ENCODE measurements around the gene NPLOC4. TPM values are rescaled to one million over a fixed set of nuclear protein-coding genes. Genes with fewer than 3 reads are reported as not detected.
"Not testable (repeated sequence)": the region's sequence is repeated elsewhere in the genome, so short reads cannot be mapped to it uniquely, and the experiment has no call there.

NPLOC4 gene
- total RNA-seq, 2 experiments from 2014 or later, result 67.0 to 68.6 TPM

DNA sequence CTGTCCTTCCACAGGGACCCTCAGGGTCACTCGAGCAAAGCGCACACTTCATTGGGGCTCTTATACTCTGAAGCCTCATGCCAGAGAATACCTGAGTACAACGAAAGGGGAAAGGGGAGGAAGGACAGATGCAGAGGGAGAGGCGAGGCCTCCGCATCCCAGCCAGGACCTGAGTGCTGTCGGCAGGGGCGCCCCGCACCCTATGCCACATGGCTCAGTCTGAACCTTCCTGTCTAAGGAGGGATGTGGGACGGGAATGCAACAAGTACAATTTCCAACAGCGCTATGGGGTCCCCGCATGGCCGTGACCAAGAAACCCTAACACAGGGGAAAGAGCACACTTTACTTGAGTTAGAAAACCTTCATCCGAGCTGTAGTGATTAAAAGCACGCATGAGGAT, 44.9 kb downstream of the NPLOC4 start:
- Mint-ChIP-seq H3K9me3 (no peaks in the 10 kb centered on the region), H3K4me1 (ENCODE audit: low read depth) (no peaks in the 10 kb centered on the region), H3K27me3 (ENCODE audit: low read depth) (no peaks in the 10 kb centered on the region), H3K27ac (no peak overlapping the region), H3K36me3 (ENCODE audit: low read depth) (peaks cover 31% of the 10 kb centered on the region), H3K4me3 (no peak overlapping the region)
- intact Hi-C loops (cut with micrococcal nuclease), result no loop called here
- CTCF ChIA-PET, result interaction anchor here (0.8 kb wide), 1 partner anchor 10 kb away, joined by 3 read pairs; no protein-coding TSS in a partner anchor
- DNase-seq, result no peak

DNA sequence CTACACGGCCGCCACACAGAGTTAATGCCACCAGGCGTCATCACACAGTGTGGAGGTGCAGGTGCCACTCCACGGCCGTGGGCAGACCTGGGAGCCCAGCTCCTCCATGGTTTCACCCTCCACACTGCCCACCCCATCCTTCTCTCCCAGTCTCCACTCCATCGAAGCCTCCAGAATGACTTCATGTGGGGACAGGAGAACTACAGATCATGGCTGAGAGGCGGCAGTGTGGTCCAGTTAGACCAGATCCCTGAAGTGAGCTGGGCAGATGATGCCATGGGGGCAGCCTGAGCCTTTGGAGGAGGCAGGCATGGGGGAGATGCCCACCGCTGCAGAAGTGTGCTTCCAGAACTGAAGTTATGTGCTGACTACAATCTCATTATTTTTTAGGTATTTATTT, 46.8 kb downstream of the NPLOC4 start:
- no peak overlapping the region for H3K27ac Mint-ChIP-seq
- H3K4me3 Mint-ChIP-seq, result no peak overlapping the region
- no peaks in the 10 kb centered on the region for H3K4me1 Mint-ChIP-seq (ENCODE audit: low read depth)
- H3K36me3 Mint-ChIP-seq (ENCODE audit: low read depth), result peaks cover 43% of the 10 kb centered on the region
- H3K9me3 Mint-ChIP-seq, result no peaks in the 10 kb centered on the region
- no peaks in the 10 kb centered on the region for H3K27me3 Mint-ChIP-seq (ENCODE audit: low read depth)
- DNase-seq, result no peak
- intact Hi-C loops (cut with micrococcal nuclease), result no loop called here
- CTCF ChIA-PET, result interaction anchor here (1.1 to 2.4 kb wide), 2 partner anchors 12 to 106 kb away, joined by 3 to 5 read pairs; no protein-coding TSS in a partner anchor

- DNase-seq, result no peak
- H3K27me3 Mint-ChIP-seq (ENCODE audit: low read depth), result no peaks in the 10 kb centered on the region
- no peaks in the 10 kb centered on the region for H3K4me1 Mint-ChIP-seq (ENCODE audit: low read depth)
- peaks cover 41% of the 10 kb centered on the region for H3K36me3 Mint-ChIP-seq (ENCODE audit: low read depth)
- H3K4me3 Mint-ChIP-seq, result no peak overlapping the region
- H3K9me3 Mint-ChIP-seq, result no peaks in the 10 kb centered on the region
- CTCF ChIA-PET, result interaction anchor here (0.6 to 2.4 kb wide), 3 partner anchors 12 to 448 kb away, joined by 3 to 5 read pairs (median 4); partner anchors contain the start of gene DCXR
- intact Hi-C loops (cut with micrococcal nuclease), result no loop called here
- no peak overlapping the region for H3K27ac Mint-ChIP-seq
These were observed 47.3 kb downstream of the NPLOC4 start for GRCh38 chr17:81589612-81590011.

DNA sequence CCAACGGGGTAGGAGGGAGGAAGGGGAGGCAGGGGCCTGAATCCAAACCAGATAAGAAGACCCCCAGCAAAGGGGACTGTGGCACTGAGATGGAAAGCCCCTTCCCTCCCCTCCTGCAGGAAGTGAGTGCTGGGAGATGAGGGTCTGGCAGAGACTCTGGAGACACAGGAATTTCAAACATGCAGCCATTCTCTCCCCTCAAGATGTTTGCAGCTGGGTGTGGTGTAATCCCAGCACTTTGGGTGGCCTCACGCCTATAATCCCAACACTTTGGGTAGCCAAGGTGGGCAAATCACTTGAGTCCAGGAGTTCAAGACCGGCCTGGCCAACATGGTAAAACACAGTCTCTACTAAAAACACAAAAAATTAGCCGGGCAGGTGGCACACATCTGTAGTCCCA, 50.8 kb downstream of the NPLOC4 start:
- CTCF ChIA-PET, result interaction anchor here (1.5 to 2.9 kb wide), 2 partner anchors 15 kb away, joined by 3 to 13 read pairs; no protein-coding TSS in a partner anchor
- DNase-seq, result no peak

DNA sequence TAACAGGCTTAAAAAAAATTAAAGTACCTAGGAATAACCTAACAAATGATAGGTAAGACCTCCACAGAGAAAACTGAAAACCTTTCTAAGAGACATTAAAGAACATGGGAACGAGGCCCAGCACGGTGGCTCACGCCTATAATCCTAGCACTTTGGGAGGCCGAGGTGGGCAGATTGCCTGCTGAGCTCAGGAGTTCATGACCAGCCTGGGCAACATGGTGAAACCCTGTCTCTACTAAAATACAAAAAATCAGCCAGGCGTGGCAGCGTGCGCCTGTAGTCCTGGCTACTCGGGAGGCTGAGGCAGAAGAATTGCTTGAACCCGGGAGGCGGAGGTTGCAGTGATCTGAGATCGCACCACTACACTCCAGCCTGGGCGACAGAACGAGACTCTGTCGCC, 52.1 kb downstream of the NPLOC4 start:
- peaks cover 35% of the 10 kb centered on the region for H3K36me3 Mint-ChIP-seq (ENCODE audit: low read depth)
- H3K4me1 Mint-ChIP-seq (ENCODE audit: low read depth); H3K9me3 Mint-ChIP-seq; H3K4me3 Mint-ChIP-seq; H3K27me3 Mint-ChIP-seq (ENCODE audit: low read depth); DNase-seq; intact Hi-C loops (cut with micrococcal nuclease); H3K27ac Mint-ChIP-seq: not testable (repeated sequence)
- CTCF ChIA-PET, result interaction anchor here (2.9 kb wide), 1 partner anchor 16 kb away, joined by 13 read pairs; no protein-coding TSS in a partner anchor

More for the DNA sequence above, 50.8 kb downstream of the NPLOC4 start:
- Mint-ChIP-seq H3K27me3 (ENCODE audit: low read depth) (no peaks in the 10 kb centered on the region), H3K4me1 (ENCODE audit: low read depth) (no peaks in the 10 kb centered on the region), H3K36me3 (ENCODE audit: low read depth) (peaks cover 32% of the 10 kb centered on the region), H3K9me3 (no peaks in the 10 kb centered on the region), H3K4me3 (no peak overlapping the region), H3K27ac (no peak overlapping the region)
- intact Hi-C loops (cut with micrococcal nuclease), result no loop called here

DNA sequence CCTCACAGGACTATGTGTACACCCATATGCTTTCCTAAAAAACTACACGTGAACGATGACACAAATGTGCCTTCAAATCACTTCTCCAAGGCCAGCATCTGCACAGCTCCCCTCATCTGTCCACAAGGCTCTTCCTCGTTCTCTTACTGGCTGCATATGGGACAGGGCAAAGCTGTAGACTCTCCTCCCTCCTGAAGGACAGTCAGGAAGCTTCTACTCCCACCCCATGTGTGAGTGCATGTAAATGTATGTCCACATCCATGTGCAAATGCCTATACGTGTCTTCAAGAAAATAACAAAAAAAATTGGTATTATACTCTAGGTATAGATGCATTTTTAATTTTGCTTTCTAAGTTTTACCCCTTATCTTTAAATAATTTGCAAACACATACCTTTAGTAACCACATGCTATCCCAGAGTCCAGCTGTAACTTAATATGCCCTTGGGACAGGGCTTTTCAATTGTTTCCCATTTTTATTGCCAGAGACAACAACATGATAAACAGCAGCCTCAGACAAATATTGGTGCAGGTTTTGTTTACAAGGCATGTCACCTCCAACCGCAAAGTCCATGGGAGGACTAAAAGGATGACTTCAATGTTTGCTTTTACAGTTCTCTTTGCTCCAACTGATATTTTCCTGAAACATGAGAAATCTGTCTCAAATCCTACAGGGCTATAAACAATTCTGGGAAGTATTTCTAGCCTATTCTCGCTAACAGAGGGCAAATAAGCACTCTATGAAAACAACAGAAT, 53.1 kb downstream of the NPLOC4 start:
- Mint-ChIP-seq H3K4me3 (no peak overlapping the region), H3K27ac (no peak overlapping the region), H3K9me3 (no peaks in the 10 kb centered on the region), H3K27me3 (ENCODE audit: low read depth) (no peaks in the 10 kb centered on the region), H3K36me3 (ENCODE audit: low read depth) (peaks cover 37% of the 10 kb centered on the region), H3K4me1 (ENCODE audit: low read depth) (peaks cover 11% of the 10 kb centered on the region)
- no peak for DNase-seq
- CTCF ChIA-PET, result interaction anchor here (2.9 kb wide), 1 partner anchor 17 kb away, joined by 13 read pairs; no protein-coding TSS in a partner anchor
- intact Hi-C loops (cut with micrococcal nuclease), result no loop called here

DNA sequence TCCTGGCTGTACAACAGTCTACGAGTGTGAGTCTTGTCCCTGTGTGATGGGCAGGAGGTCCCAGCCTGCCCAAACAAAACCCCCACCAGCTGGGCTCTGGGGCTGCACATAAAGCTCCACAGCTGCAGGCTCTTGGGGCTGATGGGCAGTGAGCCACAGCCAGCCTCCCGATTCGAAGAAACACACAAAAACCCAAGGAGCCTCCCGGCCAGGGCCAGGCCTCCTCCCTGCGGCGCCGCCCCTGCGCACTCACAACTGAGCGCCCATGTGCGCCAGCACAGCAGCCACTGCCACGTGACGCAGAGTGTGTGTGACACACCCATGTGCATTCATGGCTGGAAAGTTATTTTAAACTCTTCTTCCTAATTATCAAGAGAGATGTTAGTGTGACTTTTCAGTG, 54.2 kb downstream of the NPLOC4 start:
- CTCF ChIA-PET, result no interaction called here

DNA sequence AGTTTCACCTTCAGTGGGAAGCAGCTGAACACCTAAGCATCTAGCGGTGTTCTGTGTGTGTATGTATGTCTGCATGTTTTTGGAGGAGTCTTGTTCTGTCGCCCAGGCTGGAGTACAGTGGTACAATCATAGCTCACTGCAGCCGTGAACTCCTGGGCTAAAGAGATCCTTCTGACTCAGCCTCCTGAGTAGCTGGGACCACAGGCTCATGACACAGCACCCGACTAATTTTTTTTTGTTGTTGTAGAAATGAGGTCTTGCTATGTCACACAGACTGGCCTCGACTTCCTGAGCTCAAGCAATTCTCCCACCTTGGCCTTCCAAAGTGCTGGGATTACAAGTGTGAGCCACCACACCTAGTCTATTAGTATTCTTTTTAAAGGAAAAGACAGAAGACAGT, 54.6 kb downstream of the NPLOC4 start:
- peaks cover 34% of the 10 kb centered on the region for H3K36me3 Mint-ChIP-seq (ENCODE audit: low read depth)
- H3K4me1 Mint-ChIP-seq (ENCODE audit: low read depth), result peaks cover 14% of the 10 kb centered on the region
- H3K27ac Mint-ChIP-seq, result no peak overlapping the region
- no peaks in the 10 kb centered on the region for H3K27me3 Mint-ChIP-seq (ENCODE audit: low read depth)
- no peak overlapping the region for H3K4me3 Mint-ChIP-seq
- DNase-seq, result no peak
- CTCF ChIA-PET, result no interaction called here
- intact Hi-C loops (cut with micrococcal nuclease), result no loop called here
- no peaks in the 10 kb centered on the region for H3K9me3 Mint-ChIP-seq

More for the DNA sequence above, 54.2 kb downstream of the NPLOC4 start:
- Mint-ChIP-seq H3K36me3 (ENCODE audit: low read depth) (peaks cover 31% of the 10 kb centered on the region), H3K4me3 (no peak overlapping the region), H3K4me1 (ENCODE audit: low read depth) (peaks cover 14% of the 10 kb centered on the region), H3K9me3 (no peaks in the 10 kb centered on the region), H3K27me3 (ENCODE audit: low read depth) (no peaks in the 10 kb centered on the region), H3K27ac (no peak overlapping the region)
- no peak for DNase-seq
- intact Hi-C loops (cut with micrococcal nuclease), result no loop called here

- CTCF ChIA-PET, result no interaction called here
- no peak for DNase-seq
- intact Hi-C loops (cut with micrococcal nuclease), result no loop called here
- Mint-ChIP-seq H3K27me3 (ENCODE audit: low read depth) (no peaks in the 10 kb centered on the region), H3K4me1 (ENCODE audit: low read depth) (peaks cover 14% of the 10 kb centered on the region), H3K36me3 (ENCODE audit: low read depth) (peaks cover 34% of the 10 kb centered on the region), H3K4me3 (no peak overlapping the region), H3K9me3 (no peaks in the 10 kb centered on the region), H3K27ac (no peak overlapping the region)
These were observed 55.2 kb downstream of the NPLOC4 start for GRCh38 chr17:81581758-81582157.

DNA sequence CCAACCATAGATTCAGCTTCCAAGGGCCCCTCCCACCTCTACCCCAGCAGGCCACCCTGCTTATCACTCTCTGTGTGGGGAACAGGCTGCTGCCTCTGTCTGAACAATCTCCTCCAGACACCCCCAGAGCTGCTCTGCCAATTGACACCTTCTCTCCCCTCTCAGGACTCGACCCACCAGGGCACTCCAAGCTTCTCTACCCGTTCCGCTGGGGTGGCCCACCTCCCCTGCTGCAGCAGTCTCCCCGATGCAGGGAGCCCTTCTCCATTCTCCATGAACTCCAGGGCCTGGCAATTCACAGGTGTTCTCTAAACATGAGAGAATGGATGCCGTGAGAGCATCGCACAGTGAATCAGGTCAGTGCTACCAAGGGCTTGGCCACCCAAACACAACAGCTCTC, 56.4 kb downstream of the NPLOC4 start:
- Mint-ChIP-seq H3K36me3 (ENCODE audit: low read depth) (peaks cover 24% of the 10 kb centered on the region), H3K4me1 (ENCODE audit: low read depth) (peaks cover 14% of the 10 kb centered on the region)
- CTCF ChIA-PET, result interaction anchor here (1.8 kb wide), 1 partner anchor 21 kb away, joined by 5 read pairs; no protein-coding TSS in a partner anchor

GRCh38 chr17:81579821-81580321, 57.0 kb downstream of the NPLOC4 start:
- no peaks in the 10 kb centered on the region for H3K27me3 Mint-ChIP-seq (ENCODE audit: low read depth)
- peaks cover 20% of the 10 kb centered on the region for H3K36me3 Mint-ChIP-seq (ENCODE audit: low read depth)
- no peaks in the 10 kb centered on the region for H3K9me3 Mint-ChIP-seq
- no peak overlapping the region for H3K27ac Mint-ChIP-seq
- no peak overlapping the region for H3K4me3 Mint-ChIP-seq
- CTCF ChIA-PET, result interaction anchor here (0.5 to 1.8 kb wide), 2 partner anchors 21 to 313 kb away, joined by 3 to 5 read pairs; no protein-coding TSS in a partner anchor
- no peak for DNase-seq
- H3K4me1 Mint-ChIP-seq (ENCODE audit: low read depth), result peaks cover 14% of the 10 kb centered on the region
- intact Hi-C loops (cut with micrococcal nuclease), result no loop called here

More for the DNA sequence above, 56.4 kb downstream of the NPLOC4 start:
- DNase-seq, result no peak
- intact Hi-C loops (cut with micrococcal nuclease), result no loop called here
- H3K27ac Mint-ChIP-seq, result no peak overlapping the region
- H3K9me3 Mint-ChIP-seq, result no peaks in the 10 kb centered on the region
- H3K4me3 Mint-ChIP-seq, result no peak overlapping the region
- H3K27me3 Mint-ChIP-seq (ENCODE audit: low read depth), result no peaks in the 10 kb centered on the region

DNA sequence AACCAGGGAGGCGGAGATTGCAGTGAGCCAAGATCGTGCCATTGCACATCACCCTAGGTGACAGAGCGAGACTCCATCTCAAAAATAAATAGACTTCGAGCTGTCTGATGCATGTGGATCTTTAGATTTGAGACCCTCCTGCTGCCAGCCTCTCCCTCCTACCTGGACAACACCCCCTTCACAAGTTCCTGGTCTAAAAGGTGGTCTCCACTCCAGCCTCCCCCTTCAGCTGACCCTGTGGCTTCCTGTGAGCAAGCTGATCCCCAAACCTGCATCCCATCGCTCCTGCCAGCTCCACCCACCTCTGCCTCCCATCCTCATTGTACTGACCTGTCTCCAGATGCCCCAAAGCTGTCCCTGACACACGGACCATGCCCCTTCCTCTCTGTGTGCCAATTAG, 57.6 kb downstream of the NPLOC4 start:
- H3K36me3 Mint-ChIP-seq (ENCODE audit: low read depth), result peaks cover 20% of the 10 kb centered on the region
- no peak overlapping the region for H3K27ac Mint-ChIP-seq
- intact Hi-C loops (cut with micrococcal nuclease), result no loop called here
- H3K9me3 Mint-ChIP-seq, result no peaks in the 10 kb centered on the region
- H3K4me3 Mint-ChIP-seq, result no peak overlapping the region
- CTCF ChIA-PET, result interaction anchor here (0.5 to 1.8 kb wide), 2 partner anchors 22 to 313 kb away, joined by 3 to 5 read pairs; no protein-coding TSS in a partner anchor
- peaks cover 14% of the 10 kb centered on the region for H3K4me1 Mint-ChIP-seq (ENCODE audit: low read depth)
- H3K27me3 Mint-ChIP-seq (ENCODE audit: low read depth), result no peaks in the 10 kb centered on the region
- DNase-seq, result no peak

Measured in activated naive CD4-positive, alpha-beta T cell treated with anti-CD3 and anti-CD28 coated beads for 36 hours (primary cell).